K562 (cell line): ENCODE measurements around the gene DNAJC13. TPM values are rescaled to one million over a fixed set of nuclear protein-coding genes. Genes with fewer than 3 reads are reported as not detected.

ENCODE experiments used
- BCOR ChIP-seq: fragments of 450-650 bp; IDR thresholded peaks from 2 replicates; pipeline ENCODE4 v1.6.1; 2016
- ETV1 ChIP-seq: fragments of 450-650 bp; conservative IDR thresholded peaks from 2 replicates; pipeline ENCODE4 v1.6.1; 2016; ENCODE audit warnings: missing genetic modification characterization, control low read depth, low read depth, missing compliant biosample characterization
- HMG20A ChIP-seq: fragments of 450-650 bp; formaldehyde crosslinking; conservative IDR thresholded peaks from 2 replicates; pipeline ENCODE4 v1.4.0; 2020; ENCODE audit warnings: mild to moderate bottlenecking, mixed read lengths
- HSF4 ChIP-seq: fragments of 250-450 bp; sonication (Bioruptor Pico); IDR thresholded peaks from 2 replicates; pipeline ENCODE4 v2.1.2; 2022; ENCODE audit warnings: mild to moderate bottlenecking, moderate library complexity, borderline replicate concordance
- KLF13 ChIP-seq: fragments of 450-650 bp; IDR thresholded peaks from 2 replicates; pipeline ENCODE4 v1.6.1; 2016; ENCODE audit warnings: missing genetic modification characterization, low read depth, mild to moderate bottlenecking, missing compliant biosample characterization, moderate library complexity, borderline replicate concordance
- LEF1 ChIP-seq: fragments of 450-650 bp; IDR thresholded peaks from 2 replicates; pipeline ENCODE4 v1.6.1; 2016; ENCODE audit warnings: mild to moderate bottlenecking
- POLR2H ChIP-seq: IDR thresholded peaks from 2 replicates; pipeline ENCODE4 v1.6.1; 2016; ENCODE audit warnings: missing genetic modification characterization, low read depth, mild to moderate bottlenecking, control low read depth, missing compliant biosample characterization, moderate library complexity
- RUNX1 ChIP-seq: sonication (generic); IDR thresholded peaks from 2 replicates; pipeline ENCODE4 v1.6.1; 2016; ENCODE audit warnings: antibody characterized with exemption, low read depth
- TRIM28 ChIP-seq: fragments of 450-650 bp; IDR thresholded peaks from 2 replicates; pipeline ENCODE4 v1.6.1; 2017
- ZNF395 ChIP-seq: fragments of 200-800 bp; sonication (Bioruptor generic); IDR thresholded peaks from 2 replicates; pipeline ENCODE4 v1.6.1; 2017; ENCODE audit warnings: missing genetic modification characterization, missing compliant biosample characterization
- polyA plus RNA-seq, 8 experiments: library from polyadenylated mRNA; depleted of rRNA in 4 of 8; stranded (reverse) in 5 of 8; unstranded in 3 of 8; fragments of >200 nt; fragmentation: Nextera tagmentation in 2 of 8; fragmentation: Illumina TruSeq in 1 of 8; extraction: Ambion mirVana in 2 of 8; extraction: Trizol in 1 of 8; gene quantifications; 2 replicates each; pipeline versions ENCODE4 v1.2.1 to v1.2.3, GENCODE V29; 2011 to 2014; ENCODE audit warnings: inconsistent platforms in 1 of 8, missing spikeins in 1 of 8
- total RNA-seq, 7 experiments: library from RNA; depleted of rRNA in 6 of 7; stranded (reverse); fragments of >200 nt in 6 of 7; fragmentation: Illumina TruSeq in 2 of 7; extraction: Trizol in 2 of 7; gene quantifications; 2 replicates each; pipeline versions ENCODE4 v1.2.1 to v1.2.3, GENCODE V29; 2011 to 2021; ENCODE audit warnings: low replicate concordance in 1 of 7
- TF ChIP-seq, protein P1 (sequence below): fragments of 450-650 bp; IDR thresholded peaks from 2 replicates; pipeline ENCODE4 v1.6.1; 2014; ENCODE audit warnings: low read depth, mild to moderate bottlenecking, moderate library complexity, borderline replicate concordance
- TF ChIP-seq, protein P2 (sequence below), 2 experiments: fragments of 200-800 bp in 1 of 2; sonication (Bioruptor generic) in 1 of 2; sonication (generic) in 1 of 2; formaldehyde crosslinking in 1 of 2; IDR thresholded peaks in 1 of 2; conservative IDR thresholded peaks in 1 of 2; 2 replicates each; pipeline versions ENCODE4 v1.5.0 to v1.6.1; 2016 to 2020; ENCODE audit warnings: missing compliant biosample characterization in 1 of 2, missing genetic modification characterization in 1 of 2, missing genetic modification reagents in 1 of 2
- TF ChIP-seq, protein P3 (sequence below): fragments of 450-650 bp; IDR thresholded peaks from 2 replicates; pipeline ENCODE4 v1.6.1; 2017; ENCODE audit warnings: antibody characterized with exemption
- TF ChIP-seq, protein P4 (sequence below): sonication (generic); formaldehyde crosslinking; IDR thresholded peaks from 2 replicates; pipeline ENCODE4 v1.8.0; 2022; ENCODE audit warnings: mild to moderate bottlenecking, missing genetic modification reagents

The DNAJC13 gene
- total and polyA plus RNA-seq, 9 of the 15 experiments (the other 6 are each of a cell fraction or from before 2014, with no cell fraction given): 2.9 to 17.1 (median 10.2) TPM

DNA sequence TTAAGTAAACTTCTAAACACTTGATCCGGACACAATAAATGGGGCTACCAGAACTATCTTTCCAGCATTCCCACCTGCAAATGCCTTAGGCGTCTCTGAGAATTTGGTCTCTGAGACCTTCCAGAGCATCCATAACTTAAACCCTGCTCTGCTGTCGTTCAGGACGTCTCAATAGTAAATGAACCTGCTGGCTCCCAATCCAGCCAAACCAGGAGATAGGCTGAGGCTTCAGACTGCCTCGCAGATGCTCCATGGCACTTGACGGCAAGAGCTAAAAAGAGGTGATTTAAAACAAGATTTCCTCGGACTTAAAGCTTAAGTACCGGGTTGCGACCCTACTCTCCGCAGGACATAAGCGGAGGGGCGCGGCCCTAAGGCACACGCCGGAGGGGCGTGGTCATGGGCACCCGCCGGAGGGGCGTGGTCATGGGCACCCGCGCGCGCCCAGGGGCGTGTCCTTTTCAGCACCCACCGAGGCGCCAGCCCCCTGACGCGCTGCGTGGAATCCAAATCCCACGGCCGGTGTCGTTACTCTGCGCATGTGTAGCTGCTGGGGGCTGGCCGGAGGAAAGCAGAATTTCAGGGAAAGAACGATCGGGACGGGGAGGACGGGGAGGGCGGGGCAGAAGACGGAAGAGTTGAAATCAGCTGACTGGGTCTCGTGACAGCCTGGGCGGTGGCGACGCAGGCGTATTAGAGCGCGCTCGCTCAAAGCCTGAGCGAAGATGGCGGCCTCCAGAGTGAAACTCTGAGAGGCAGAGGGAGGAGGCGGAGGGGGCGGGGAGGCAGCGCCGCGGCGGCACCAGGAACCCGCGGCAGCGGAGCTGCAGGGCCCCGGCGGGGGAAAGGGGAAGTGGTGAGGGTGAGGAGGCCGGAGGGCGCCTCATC is at the start of gene DNAJC13 (continued):
- TF ChIP-seq ZNF395 (CRISPR knock-in tag) (no peak), HSF4 (CRISPR knock-in tag) (no peak), HMG20A (no peak), BCOR (no peak), TRIM28 (no peak), RUNX1 (no peak), KLF13 (tag) (peak; percentile 89), LEF1 (no peak), POLR2H (peak; percentile 24; the same call in 1 of the 2 replicates), ETV1 (tag) (no peak)
- TF ChIP-seq, protein P1, sequence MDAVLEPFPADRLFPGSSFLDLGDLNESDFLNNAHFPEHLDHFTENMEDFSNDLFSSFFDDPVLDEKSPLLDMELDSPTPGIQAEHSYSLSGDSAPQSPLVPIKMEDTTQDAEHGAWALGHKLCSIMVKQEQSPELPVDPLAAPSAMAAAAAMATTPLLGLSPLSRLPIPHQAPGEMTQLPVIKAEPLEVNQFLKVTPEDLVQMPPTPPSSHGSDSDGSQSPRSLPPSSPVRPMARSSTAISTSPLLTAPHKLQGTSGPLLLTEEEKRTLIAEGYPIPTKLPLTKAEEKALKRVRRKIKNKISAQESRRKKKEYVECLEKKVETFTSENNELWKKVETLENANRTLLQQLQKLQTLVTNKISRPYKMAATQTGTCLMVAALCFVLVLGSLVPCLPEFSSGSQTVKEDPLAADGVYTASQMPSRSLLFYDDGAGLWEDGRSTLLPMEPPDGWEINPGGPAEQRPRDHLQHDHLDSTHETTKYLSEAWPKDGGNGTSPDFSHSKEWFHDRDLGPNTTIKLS: no peak; the same call in 1 of the 2 replicates
- TF ChIP-seq, protein P2, sequence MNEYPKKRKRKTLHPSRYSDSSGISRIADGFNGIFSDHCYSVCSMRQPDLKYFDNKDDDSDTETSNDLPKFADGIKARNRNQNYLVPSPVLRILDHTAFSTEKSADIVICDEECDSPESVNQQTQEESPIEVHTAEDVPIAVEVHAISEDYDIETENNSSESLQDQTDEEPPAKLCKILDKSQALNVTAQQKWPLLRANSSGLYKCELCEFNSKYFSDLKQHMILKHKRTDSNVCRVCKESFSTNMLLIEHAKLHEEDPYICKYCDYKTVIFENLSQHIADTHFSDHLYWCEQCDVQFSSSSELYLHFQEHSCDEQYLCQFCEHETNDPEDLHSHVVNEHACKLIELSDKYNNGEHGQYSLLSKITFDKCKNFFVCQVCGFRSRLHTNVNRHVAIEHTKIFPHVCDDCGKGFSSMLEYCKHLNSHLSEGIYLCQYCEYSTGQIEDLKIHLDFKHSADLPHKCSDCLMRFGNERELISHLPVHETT (CRISPR knock-in tag; conservative IDR thresholded peaks at IDR 0.05 in 1 of 2, IDR thresholded peaks at IDR 0.05 in 1 of 2): no peak
- TF ChIP-seq, protein P3, sequence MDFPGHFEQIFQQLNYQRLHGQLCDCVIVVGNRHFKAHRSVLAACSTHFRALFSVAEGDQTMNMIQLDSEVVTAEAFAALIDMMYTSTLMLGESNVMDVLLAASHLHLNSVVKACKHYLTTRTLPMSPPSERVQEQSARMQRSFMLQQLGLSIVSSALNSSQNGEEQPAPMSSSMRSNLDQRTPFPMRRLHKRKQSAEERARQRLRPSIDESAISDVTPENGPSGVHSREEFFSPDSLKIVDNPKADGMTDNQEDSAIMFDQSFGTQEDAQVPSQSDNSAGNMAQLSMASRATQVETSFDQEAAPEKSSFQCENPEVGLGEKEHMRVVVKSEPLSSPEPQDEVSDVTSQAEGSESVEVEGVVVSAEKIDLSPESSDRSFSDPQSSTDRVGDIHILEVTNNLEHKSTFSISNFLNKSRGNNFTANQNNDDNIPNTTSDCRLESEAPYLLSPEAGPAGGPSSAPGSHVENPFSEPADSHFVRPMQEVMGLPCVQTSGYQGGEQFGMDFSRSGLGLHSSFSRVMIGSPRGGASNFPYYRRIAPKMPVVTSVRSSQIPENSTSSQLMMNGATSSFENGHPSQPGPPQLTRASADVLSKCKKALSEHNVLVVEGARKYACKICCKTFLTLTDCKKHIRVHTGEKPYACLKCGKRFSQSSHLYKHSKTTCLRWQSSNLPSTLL: no peak
- TF ChIP-seq, protein P4, sequence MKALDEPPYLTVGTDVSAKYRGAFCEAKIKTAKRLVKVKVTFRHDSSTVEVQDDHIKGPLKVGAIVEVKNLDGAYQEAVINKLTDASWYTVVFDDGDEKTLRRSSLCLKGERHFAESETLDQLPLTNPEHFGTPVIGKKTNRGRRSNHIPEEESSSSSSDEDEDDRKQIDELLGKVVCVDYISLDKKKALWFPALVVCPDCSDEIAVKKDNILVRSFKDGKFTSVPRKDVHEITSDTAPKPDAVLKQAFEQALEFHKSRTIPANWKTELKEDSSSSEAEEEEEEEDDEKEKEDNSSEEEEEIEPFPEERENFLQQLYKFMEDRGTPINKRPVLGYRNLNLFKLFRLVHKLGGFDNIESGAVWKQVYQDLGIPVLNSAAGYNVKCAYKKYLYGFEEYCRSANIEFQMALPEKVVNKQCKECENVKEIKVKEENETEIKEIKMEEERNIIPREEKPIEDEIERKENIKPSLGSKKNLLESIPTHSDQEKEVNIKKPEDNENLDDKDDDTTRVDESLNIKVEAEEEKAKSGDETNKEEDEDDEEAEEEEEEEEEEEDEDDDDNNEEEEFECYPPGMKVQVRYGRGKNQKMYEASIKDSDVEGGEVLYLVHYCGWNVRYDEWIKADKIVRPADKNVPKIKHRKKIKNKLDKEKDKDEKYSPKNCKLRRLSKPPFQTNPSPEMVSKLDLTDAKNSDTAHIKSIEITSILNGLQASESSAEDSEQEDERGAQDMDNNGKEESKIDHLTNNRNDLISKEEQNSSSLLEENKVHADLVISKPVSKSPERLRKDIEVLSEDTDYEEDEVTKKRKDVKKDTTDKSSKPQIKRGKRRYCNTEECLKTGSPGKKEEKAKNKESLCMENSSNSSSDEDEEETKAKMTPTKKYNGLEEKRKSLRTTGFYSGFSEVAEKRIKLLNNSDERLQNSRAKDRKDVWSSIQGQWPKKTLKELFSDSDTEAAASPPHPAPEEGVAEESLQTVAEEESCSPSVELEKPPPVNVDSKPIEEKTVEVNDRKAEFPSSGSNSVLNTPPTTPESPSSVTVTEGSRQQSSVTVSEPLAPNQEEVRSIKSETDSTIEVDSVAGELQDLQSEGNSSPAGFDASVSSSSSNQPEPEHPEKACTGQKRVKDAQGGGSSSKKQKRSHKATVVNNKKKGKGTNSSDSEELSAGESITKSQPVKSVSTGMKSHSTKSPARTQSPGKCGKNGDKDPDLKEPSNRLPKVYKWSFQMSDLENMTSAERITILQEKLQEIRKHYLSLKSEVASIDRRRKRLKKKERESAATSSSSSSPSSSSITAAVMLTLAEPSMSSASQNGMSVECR (CRISPR knock-in tag): peak; percentile 94
